ENCODE measurements around the gene PRPF6.
"Not testable (repeated sequence)": the region's sequence is repeated elsewhere in the genome, so short reads cannot be mapped to it uniquely, and the experiment has no call there.

The PRPF6 gene

DNA sequence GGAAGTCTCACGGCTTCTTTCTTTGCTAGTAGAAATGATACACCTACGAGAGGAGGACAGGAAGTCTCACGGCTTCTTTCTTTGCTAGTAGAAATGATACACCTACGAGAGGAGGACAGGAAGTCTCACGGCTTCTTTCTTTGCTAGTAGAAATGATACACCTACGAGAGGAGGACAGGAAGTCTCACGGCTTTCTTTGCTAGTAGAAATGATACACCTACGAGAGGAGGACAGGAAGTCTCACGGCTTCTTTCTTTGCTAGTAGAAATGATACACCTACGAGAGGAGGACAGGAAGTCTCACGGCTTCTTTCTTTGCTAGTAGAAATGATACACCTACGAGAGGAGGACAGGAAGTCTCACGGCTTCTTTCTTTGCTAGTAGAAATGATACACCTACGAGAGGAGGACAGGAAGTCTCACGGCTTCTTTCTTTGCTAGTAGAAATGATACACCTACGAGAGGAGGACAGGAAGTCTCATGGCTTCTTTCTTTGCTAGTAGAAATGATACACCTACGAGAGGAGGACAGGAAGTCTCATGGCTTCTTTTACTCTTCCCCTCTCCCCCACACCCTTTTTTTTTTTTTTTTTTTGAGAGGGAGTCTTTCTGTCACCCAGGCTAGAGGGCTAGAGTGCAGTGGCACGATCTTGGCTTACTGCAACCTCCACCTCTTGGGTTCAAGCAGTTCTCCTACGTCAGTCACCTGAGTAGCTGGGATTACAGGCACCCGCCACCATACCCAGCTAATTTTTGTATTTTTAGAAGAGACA is 31.6 kb downstream of the PRPF6 start:
- DNase-seq: not testable (repeated sequence)

GRCh38 chr20:64015635-64016034 is 34.7 kb downstream of the PRPF6 start:
- no peak for DNase-seq

DNA sequence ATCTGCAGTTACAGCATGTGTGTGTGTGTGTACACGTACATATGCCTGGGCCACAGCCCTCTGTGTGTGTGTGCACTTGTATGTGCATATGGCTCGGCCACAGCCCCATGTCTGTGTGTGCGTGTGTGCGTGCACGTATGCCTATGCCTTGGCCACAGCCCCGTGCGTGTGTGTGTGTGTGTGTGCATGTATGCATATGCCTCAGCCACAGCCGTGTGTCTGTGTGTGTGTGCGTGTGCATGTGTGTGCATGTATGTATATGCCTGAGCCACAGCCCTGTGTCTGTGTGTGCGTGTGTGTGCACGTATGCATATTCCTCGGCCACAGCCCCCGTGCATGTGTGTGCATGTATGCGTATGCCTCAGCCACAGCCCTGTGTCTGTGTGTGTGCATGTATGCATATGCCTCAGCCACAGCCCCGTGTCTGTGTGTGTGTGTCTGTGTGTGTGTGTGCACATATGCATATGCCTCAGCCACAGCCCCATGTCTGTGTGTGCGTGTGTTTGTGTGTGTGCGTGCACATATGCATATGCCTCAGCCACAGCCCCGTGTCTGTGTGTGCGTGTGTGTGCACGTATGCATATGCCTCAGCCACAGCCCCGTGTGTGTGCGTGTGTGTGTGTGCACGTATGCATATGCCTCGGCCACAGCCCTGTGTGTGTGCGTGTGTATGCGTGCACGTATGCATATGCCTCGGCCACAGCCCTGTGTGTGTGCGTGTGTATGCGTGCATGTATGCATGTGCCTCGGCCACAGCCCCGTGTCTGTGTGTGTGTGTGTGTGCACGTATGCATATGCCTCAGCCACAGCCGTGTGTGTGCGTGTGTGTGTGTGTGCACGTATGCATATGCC is 40.4 kb downstream of the PRPF6 start:
- no peak for DNase-seq

DNA sequence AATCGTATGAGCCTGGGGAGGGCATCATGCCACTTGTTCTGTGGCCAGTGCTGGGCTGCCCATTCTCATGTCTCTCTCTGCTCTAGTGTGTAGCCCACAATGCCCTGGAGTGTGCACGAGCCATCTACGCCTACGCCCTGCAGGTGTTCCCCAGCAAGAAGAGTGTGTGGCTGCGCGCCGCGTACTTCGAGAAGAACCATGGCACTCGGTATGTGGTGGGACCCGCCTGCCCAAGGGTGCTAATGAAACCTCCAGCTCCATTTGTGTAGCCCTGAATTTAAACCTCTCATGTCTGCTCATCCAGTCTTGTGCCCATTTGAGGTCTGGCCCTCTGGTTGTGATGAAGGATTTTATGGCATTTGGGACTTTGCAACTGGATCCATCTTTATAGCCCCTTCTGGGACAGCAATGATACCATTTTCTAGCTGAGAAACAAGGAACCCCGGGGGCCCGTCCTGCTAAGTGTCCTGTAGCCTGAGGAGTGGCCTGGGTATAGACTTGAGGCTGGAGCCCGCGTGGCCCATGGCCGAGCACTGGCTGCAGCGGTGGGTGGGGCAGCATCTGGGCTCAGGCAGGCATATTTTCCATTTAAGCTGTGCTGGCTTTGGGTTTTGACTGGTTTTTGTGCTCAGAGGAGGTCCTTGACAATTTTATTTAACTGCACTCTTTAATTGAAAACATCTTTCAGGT is 41.9 kb downstream of the PRPF6 start:
- DNase-seq: no peak

DNA sequence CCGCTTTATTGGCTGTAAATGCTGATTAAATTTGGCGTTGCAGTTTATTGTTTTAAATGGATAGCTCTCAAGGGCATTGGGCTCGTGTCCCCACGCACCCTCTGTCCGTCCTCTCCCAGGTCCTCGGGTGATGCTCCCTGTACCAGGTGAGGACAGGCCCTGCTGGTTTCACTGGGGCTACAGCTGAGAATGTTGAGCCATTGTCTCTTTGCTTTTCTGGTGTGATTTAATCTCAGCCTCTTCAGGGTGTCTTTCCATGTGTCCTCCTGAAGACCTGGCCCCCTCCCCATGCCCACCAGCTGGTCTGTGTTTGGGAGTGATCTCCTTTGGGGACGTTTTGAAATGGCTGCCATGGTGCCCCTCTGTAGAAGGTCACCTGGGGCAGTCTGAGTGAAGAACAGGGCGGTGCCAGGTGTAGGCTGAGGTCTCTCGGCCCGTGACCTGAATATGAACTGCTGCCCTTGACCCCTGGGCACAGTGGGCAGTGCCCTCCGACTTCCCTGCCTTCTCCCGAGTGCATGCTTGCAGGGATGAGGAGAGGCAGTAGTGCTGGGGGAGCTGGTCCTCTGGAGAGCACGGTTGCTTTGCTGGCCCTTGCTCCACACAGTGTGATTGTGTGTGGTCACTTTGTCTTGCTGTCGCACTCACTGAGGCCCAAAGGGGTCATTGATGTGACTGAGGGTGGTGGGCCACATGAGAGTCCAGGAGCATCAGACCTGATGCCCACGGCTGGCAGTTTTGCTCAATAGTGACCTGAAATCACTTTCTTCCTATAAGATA is 42.6 kb downstream of the PRPF6 start:
- no peak for DNase-seq

- DNase-seq: no peak
Observed at GRCh38 chr20:64024141-64024990, 43.4 kb downstream of the PRPF6 start.

GRCh38 chr20:64025101-64025825 is 44.3 kb downstream of the PRPF6 start:
- no peak for DNase-seq

- DNase-seq: no peak
Observed at GRCh38 chr20:64025826-64026412, 45.0 kb downstream of the PRPF6 start.

GRCh38 chr20:64027981-64028685 is 47.2 kb downstream of the PRPF6 start:
- DNase-seq: no peak

- no peak for DNase-seq
Observed at GRCh38 chr20:64029293-64030117, 48.6 kb downstream of the PRPF6 start.

DNA sequence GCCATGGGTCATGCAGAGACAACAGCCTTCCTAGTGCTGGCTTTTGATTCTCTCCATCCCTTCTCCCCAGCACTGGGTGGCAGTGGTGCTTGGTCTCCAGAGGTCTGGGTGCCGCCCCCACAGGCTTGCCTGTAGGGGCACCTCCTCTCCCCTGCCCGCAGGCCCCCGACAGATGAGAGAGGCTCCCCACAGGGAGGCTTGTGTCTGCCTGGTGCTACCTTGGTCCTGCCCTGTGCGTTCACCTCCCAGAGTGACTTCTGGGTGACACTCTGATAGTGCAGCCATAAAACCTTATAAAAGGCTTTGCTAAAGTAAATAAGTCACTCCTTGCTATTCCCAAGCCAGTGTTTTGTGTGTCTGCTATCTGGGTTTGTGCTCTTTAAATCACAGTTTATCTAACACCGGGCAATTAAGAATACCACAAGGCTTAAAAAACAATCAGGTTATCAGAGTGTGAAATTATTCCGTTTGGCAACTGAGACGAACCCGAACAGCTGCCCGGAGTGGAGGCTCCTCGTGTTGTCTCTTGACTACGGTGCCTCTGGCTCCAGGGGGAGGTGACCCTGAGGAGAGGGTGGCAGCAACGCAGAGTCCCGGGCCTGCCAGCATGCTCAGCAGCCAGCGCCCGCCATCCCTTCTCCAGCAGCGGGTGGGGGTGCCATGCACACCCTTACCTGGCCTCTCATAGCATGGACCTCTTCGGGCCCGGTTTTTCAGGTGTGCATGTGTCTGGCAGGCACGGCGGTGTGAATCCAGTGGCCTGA is 49.6 kb downstream of the PRPF6 start:
- no peak for DNase-seq

GRCh38 chr20:64031822-64032314 is 50.9 kb downstream of the PRPF6 start:
- no peak for DNase-seq

DNA sequence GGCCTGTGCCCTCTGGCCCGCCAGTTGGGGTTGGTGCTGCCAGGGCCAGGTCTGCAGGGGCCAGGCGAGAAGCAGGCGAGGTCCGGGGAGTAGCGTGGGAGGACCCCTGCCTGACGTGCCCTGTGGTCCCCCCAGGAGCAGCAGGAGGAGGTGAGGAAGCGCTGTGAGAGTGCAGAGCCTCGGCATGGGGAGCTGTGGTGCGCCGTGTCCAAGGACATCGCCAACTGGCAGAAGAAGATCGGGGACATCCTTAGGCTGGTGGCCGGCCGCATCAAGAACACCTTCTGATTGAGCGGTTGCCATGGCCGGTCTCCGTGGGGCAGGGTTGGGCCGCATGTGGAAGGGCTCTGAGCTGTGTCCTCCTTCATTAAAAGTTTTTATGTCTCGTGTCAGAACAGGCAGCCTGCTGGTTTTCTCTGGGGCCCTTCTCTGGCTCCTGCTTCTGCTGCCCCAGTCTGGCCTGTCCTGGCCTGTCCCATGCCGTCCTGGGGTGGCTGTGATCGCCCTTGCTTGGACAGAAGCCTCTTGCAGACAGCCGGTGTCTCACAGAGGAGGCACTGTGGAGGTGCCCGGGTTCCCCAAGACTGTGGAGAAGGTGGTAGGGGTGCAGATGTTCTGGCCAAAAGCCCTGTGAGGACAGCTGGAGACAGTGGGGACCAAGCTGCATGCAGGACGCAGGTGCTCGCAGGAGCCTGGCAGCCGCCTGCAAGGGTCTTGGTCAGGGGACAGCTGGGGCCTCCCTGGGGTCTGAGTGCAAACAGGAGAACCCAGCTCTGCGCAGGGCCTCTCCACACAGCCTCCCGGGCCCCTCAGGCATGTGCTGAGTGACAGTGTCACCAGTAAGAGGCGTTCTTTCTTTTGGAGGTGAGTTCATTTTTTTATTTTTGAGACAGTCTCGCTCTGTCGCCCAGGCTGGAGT is 52.0 kb downstream of the PRPF6 start:
- DNase-seq: no peak

GRCh38 chr20:64033981-64034493 is 53.1 kb downstream of the PRPF6 start:
- no peak for DNase-seq

DNA sequence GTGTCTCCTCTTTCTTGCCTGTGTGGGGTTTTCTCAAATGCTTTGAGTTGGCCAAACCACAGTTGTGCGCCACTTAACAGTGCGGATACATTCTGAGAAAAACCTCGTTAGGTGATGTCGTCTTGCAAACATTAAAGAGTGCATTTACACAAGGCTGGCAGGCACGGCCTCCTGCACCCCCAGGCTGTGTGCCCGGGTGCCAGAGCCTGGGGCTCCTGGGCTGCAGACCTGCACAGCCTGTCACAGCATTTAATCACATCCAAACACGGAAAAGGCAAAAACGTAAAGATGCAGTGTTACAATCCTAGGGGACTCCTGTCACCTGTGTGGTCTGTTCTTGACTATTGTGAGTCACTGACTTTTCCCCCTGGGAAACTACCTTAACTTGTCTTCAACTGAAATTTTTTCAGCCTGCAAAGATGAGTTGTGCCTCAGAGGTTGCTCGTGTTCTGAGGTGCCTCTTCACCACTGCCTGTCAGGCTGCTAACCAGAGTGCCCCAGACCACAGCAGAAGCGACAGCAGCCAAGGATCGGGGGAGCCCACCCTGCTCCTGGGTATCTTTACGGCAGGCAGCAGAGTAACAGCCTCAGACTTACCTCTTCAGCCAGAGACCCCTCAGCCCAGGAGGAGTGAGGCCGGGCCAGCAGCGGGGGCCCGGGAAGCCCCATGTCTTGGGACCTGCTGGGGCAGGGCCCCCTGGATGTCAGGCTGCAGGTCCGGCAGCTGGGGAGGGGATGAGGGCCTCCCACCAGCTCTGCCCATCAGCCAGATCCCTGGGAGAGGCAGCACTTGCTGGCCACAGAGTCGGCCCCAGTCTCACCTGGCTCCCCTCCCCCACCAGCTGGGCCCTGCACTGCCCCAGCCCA is 54.4 kb downstream of the PRPF6 start:
- DNase-seq: no peak

All from fibroblast of skin of back (primary cell).